IMR-90 (cell line): ENCODE results near the gene SSH2. TPM values are rescaled to one million over a fixed set of nuclear protein-coding genes. Genes with fewer than 3 reads are reported as not detected.

Experiments
- ATAC-seq: fragments of 200-7000 bp; cut with Tn5 transposase; 2 replicates; pipeline ENCODE4 v1.9.1; 2020; ENCODE audit warnings: low read depth, mild to moderate bottlenecking, moderate library complexity
- BruUV-seq: library from RNA; stranded (reverse); fragments of 400-500 nt; replicated peaks from 2 replicates; lab custom pipeline; 2021; lab: Mats Ljungman, UMichigan
- CTCF ChIA-PET: fragments of 300-600 bp; formaldehyde crosslinking; extraction: SDS; loops from one replicate; lab custom pipeline; 2021; ENCODE audit warnings: antibody characterized with exemption; lab: Yijun Ruan, JAX
- POLR2A ChIA-PET: fragments of 300-600 bp; sonication (Branson Sonifier 250); formaldehyde crosslinking; loops from one replicate; lab custom pipeline; 2022; ENCODE audit warnings: antibody characterized with exemption; ENCODE audit not compliant: unreplicated experiment; lab: Charles Lee
- DNase-seq: peaks from one replicate; pipeline ENCODE4 v3.0.0; 2013
- H2AFZ ChIP-seq: replicated peaks from 2 replicates; pipeline ENCODE3; 2013; ENCODE audit warnings: low read length, mild to moderate bottlenecking; ENCODE audit not compliant: poor library complexity
- H2AK5ac ChIP-seq: 2 replicates; pipeline ENCODE4 v1.6.1; 2013; ENCODE audit warnings: low read depth, low read length, inconsistent platforms
- H2AK9ac ChIP-seq: replicated peaks from 2 replicates; pipeline ENCODE3; 2013; ENCODE audit warnings: mild to moderate bottlenecking, low read depth, low read length, moderate library complexity; ENCODE audit not compliant: poor library complexity
- H2BK120ac ChIP-seq: 2 replicates; pipeline ENCODE4 v1.6.1; 2013; ENCODE audit warnings: low read depth, low read length, inconsistent platforms
- H2BK15ac ChIP-seq: 3 replicates; pipeline ENCODE4 v1.6.1; 2013; ENCODE audit warnings: low read depth, low read length, inconsistent platforms
- H2BK20ac ChIP-seq: 2 replicates; pipeline ENCODE4 v1.6.1; 2013; ENCODE audit warnings: low read depth, mild to moderate bottlenecking, inconsistent platforms, low read length, moderate library complexity
- H2BK5ac ChIP-seq: 2 replicates; pipeline ENCODE4 v1.6.1; 2013; ENCODE audit warnings: mild to moderate bottlenecking, low read depth, low read length, inconsistent platforms; ENCODE audit not compliant: poor library complexity, severe bottlenecking
- H3K14ac ChIP-seq: replicated peaks from 2 replicates; pipeline ENCODE4 v1.6.1; 2013; ENCODE audit warnings: low read depth, low read length, inconsistent platforms
- H3K18ac ChIP-seq: 2 replicates; pipeline ENCODE4 v1.6.1; 2013; ENCODE audit warnings: low read depth, low read length, control low read depth
- H3K23ac ChIP-seq: 2 replicates; pipeline ENCODE4 v1.6.1; 2013; ENCODE audit warnings: low read depth, low read length, inconsistent platforms
- H3K27ac ChIP-seq: 2 replicates; pipeline ENCODE4 v1.5.1; 2013; ENCODE audit warnings: mild to moderate bottlenecking, control low read depth, low read length; ENCODE audit not compliant: insufficient read depth
- H3K27me3 ChIP-seq: 2 replicates; pipeline ENCODE4 v1.6.1; 2013; ENCODE audit warnings: low read length; ENCODE audit not compliant: control insufficient read depth, insufficient read depth
- H3K36me3 ChIP-seq: 2 replicates; pipeline ENCODE4 v1.6.1; 2013; ENCODE audit warnings: low read length, mixed read lengths; ENCODE audit not compliant: control insufficient read depth, insufficient read depth
- H3K4ac ChIP-seq: 2 replicates; pipeline ENCODE4 v1.6.1; 2013; ENCODE audit warnings: low read depth, low read length, inconsistent platforms
- H3K4me1 ChIP-seq: 2 replicates; pipeline ENCODE4 v1.6.1; 2013; ENCODE audit warnings: low read length, mixed read lengths; ENCODE audit not compliant: control insufficient read depth, insufficient read depth
- H3K4me2 ChIP-seq: 2 replicates; pipeline ENCODE4 v1.6.1; 2013; ENCODE audit warnings: low read depth, mild to moderate bottlenecking, control low read depth, low read length, moderate library complexity
- H3K4me3 ChIP-seq: 2 replicates; pipeline ENCODE4 v1.5.1; 2013; ENCODE audit warnings: low read depth, mild to moderate bottlenecking, control low read depth, low read length, moderate library complexity; ENCODE audit not compliant: insufficient read depth
- H3K56ac ChIP-seq: 2 replicates; pipeline ENCODE4 v1.6.1; 2013; ENCODE audit warnings: low read length, inconsistent platforms; ENCODE audit not compliant: insufficient read depth; ENCODE audit errors: extremely low read depth
- H3K79me1 ChIP-seq, 2 experiments: 2 replicates each; pipeline ENCODE4 v1.6.1; 2013; ENCODE audit warnings: low read length in 2 of 2, inconsistent platforms in 1 of 2, low read depth in 1 of 2
- H3K9ac ChIP-seq: 2 replicates; pipeline ENCODE4 v1.6.1; 2013; ENCODE audit warnings: low read depth, low read length, control low read depth
- H3K9me1 ChIP-seq: 2 replicates; pipeline ENCODE4 v1.6.1; 2013; ENCODE audit warnings: low read length, inconsistent platforms; ENCODE audit not compliant: insufficient read depth
- H3K9me3 ChIP-seq: 2 replicates; pipeline ENCODE4 v1.6.1; 2013; ENCODE audit warnings: low read length; ENCODE audit not compliant: control insufficient read depth, insufficient read depth
- H4K20me1 ChIP-seq: 2 replicates; pipeline ENCODE4 v1.6.1; 2013; ENCODE audit warnings: low read length, inconsistent platforms; ENCODE audit not compliant: insufficient read depth
- H4K5ac ChIP-seq: 2 replicates; pipeline ENCODE4 v1.6.1; 2013; ENCODE audit warnings: mild to moderate bottlenecking, low read depth, low read length, control low read depth
- H4K8ac ChIP-seq, 2 experiments: 2 replicates each; pipeline ENCODE4 v1.6.1; 2013; ENCODE audit warnings: low read depth in 2 of 2, low read length in 2 of 2, control low read depth in 1 of 2, inconsistent platforms in 1 of 2
- H4K91ac ChIP-seq: 2 replicates; pipeline ENCODE4 v1.6.1; 2013; ENCODE audit warnings: low read depth, low read length, inconsistent platforms; ENCODE audit not compliant: insufficient read depth
- BHLHE40 ChIP-seq: fragments of 150-350 bp; IDR thresholded peaks from 2 replicates; pipeline ENCODE4 v1.6.1; 2016; ENCODE audit warnings: mild to moderate bottlenecking, low read depth, low read length
- CEBPB ChIP-seq: IDR thresholded peaks from 2 replicates; pipeline ENCODE4 v1.6.1; 2012; ENCODE audit warnings: low read depth, low read length, improper control_type of control experiment
- CHD1 ChIP-seq: IDR thresholded peaks from 2 replicates; pipeline ENCODE4 v1.6.1; 2012; ENCODE audit warnings: low read depth, low read length, improper control_type of control experiment
- FOS ChIP-seq: fragments of 150-350 bp; IDR thresholded peaks from 2 replicates; pipeline ENCODE4 v1.6.1; 2016; ENCODE audit warnings: low read depth, low read length
- MAFK ChIP-seq: IDR thresholded peaks from 2 replicates; pipeline ENCODE4 v1.6.1; 2012; ENCODE audit warnings: low read depth, low read length, improper control_type of control experiment
- MAZ ChIP-seq: IDR thresholded peaks from 2 replicates; pipeline ENCODE4 v1.6.1; 2012; ENCODE audit warnings: low read depth, mild to moderate bottlenecking, low read length, improper control_type of control experiment, moderate library complexity, borderline replicate concordance
- MXI1 ChIP-seq: IDR thresholded peaks from 2 replicates; pipeline ENCODE4 v1.6.1; 2012; ENCODE audit warnings: low read depth, mild to moderate bottlenecking, low read length, moderate library complexity, borderline replicate concordance
- POLR2A ChIP-seq: IDR thresholded peaks from 2 replicates; pipeline ENCODE4 v1.6.1; 2012; ENCODE audit warnings: mild to moderate bottlenecking, low read depth, low read length
- RAD21 ChIP-seq: IDR thresholded peaks from 2 replicates; pipeline ENCODE4 v1.6.1; 2012; ENCODE audit warnings: low read length, improper control_type of control experiment
- RCOR1 ChIP-seq: IDR thresholded peaks from 2 replicates; pipeline ENCODE4 v1.6.1; 2012; ENCODE audit warnings: mild to moderate bottlenecking, low read length, improper control_type of control experiment; ENCODE audit not compliant: insufficient replicate concordance
- RFX5 ChIP-seq: IDR thresholded peaks from 2 replicates; pipeline ENCODE4 v1.8.0; 2012; ENCODE audit warnings: low read depth, mild to moderate bottlenecking, low read length, moderate library complexity
- SMC3 ChIP-seq: fragments of 150-350 bp; IDR thresholded peaks from 2 replicates; pipeline ENCODE4 v1.6.1; 2016; ENCODE audit warnings: low read depth, mild to moderate bottlenecking, antibody characterized with exemption, low read length, moderate library complexity
- WGBS, 2 experiments: methylation state at CpG; one replicate each; pipeline versions ENCODE4 v1.1.5 to v1.1.7; 2013; ENCODE audit warnings: missing lambda C conversion rate in 2 of 2; ENCODE audit not compliant: insufficient read length in 1 of 2; ENCODE audit errors: extremely low coverage in 2 of 2; 5-methylcytosine and 5-hydroxymethylcytosine counted together
- dilution Hi-C: fragments of 300-500 bp; cut with HindIII; formaldehyde crosslinking; loops from one replicate; pipeline ENCODE4 v1.14.3; 2018; ENCODE audit warnings: low sequenced_read_pairs; ENCODE audit not compliant: unreplicated experiment
- in situ Hi-C: fragments of 300-500 bp; cut with MboI; formaldehyde crosslinking; loops from 3 replicates; pipeline ENCODE4 v1.14.3; 2019; ENCODE audit warnings: low sequenced_read_pairs, inconsistent platforms, mixed read lengths
- intact Hi-C: fragments of 100-400 bp; cut with micrococcal nuclease; formaldehyde crosslinking; loops from 2 replicates; pipeline ENCODE4 v1.10.0; 2022
- polyA plus RNA-seq, 3 experiments: library from polyadenylated mRNA; depleted of rRNA; stranded (reverse); fragments of >200 nt; gene quantifications; 2 replicates each; pipeline ENCODE4 v1.2.3, GENCODE V29; 2012; ENCODE audit warnings: low replicate concordance in 1 of 3
- total RNA-seq: library from RNA; depleted of rRNA; stranded (reverse); fragments of >200 nt; gene quantifications from 2 replicates; pipeline ENCODE4 v1.2.3, GENCODE V29; 2012
- TF ChIP-seq, protein P1 (sequence below): conservative IDR thresholded peaks from 2 replicates; pipeline ENCODE4 v1.5.1; 2012; ENCODE audit warnings: mild to moderate bottlenecking, low read depth, low read length, improper control_type of control experiment
- TF ChIP-seq, protein P2 (sequence below): fragments of 150-350 bp; IDR thresholded peaks from 2 replicates; pipeline ENCODE4 v1.6.1; 2017; ENCODE audit warnings: mild to moderate bottlenecking, antibody characterized with exemption, low read length, low read depth
- TF ChIP-seq, protein P3 (sequence below): fragments of 150-350 bp; IDR thresholded peaks from 2 replicates; pipeline ENCODE4 v1.6.1; 2016; ENCODE audit warnings: low read depth, mild to moderate bottlenecking, low read length, moderate library complexity, borderline replicate concordance

The SSH2 gene
- total and polyA plus RNA-seq, 2 of the 4 experiments (the other 2 are of a cell fraction) = 9.3 TPM

DNA sequence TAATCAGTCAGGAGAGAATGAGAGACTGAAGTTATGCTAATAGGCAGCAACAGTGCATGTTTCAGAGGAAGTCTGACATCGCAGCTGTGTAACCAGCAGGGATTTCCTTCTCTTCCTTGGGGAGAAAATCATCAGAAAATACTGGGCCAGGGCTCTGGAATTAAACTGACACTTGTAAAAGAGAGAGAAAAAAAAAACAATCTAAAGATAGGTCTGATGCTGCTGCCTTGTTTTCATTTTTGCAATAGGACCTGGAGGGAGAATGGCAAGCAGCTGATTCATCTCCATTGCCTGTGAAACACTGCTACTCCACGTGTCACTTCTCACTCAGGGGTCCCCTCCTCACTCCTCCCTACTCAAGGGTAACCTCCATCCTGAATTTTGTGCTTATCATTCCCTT is 289.6 kb downstream of the SSH2 start:
- WGBS, 2 experiments = no CpG with 5 or more reads among the region's 2 CpGs
- Histone ChIP-seq H2BK20ac (no peak overlapping the region), H4K91ac (no peak overlapping the region), H2BK5ac (peak overlapping the region; percentile 57), H3K4me1 (peaks cover 20% of the 10 kb centered on the region), H3K4me2 (peak overlapping the region; percentile 37; the same call in 1 of the 2 replicates), H4K5ac (no peak overlapping the region), H3K9ac (no peak overlapping the region), H2AK9ac (no peak overlapping the region), H4K20me1 (no peaks in the 10 kb centered on the region), H3K27ac (peak overlapping the region; percentile 48; the same call in 1 of the 2 replicates), H2BK15ac (no peak overlapping the region), H3K4ac (0 out of 2 replicates have a peak overlapping the region, but pooled peaks have one; percentile 32), H3K18ac (0 out of 2 replicates have a peak overlapping the region, but pooled peaks have one; percentile 4), H3K4me3 (no peak overlapping the region), H3K9me1 (peaks cover 5% of the 10 kb centered on the region), H3K9me3 (no peaks in the 10 kb centered on the region), H3K23ac (no peak overlapping the region), H3K79me1 (peaks cover 0 to 6% of the 10 kb centered on the region in 2 experiments; a peak in 1 of 4 replicates), H3K36me3 (peaks cover 6% of the 10 kb centered on the region; the same call in 1 of the 2 replicates), H2AFZ (no peak overlapping the region), H4K8ac (no peak overlapping the region; a peak in 1 of 4 replicates), H3K27me3 (no peaks in the 10 kb centered on the region), H2BK120ac (no peak overlapping the region), H3K56ac (no peak overlapping the region), H2AK5ac (no peak overlapping the region), H3K14ac (0 out of 2 replicates have a peak overlapping the region, but pooled peaks have one; percentile 6)
- ChIA-PET POLR2A (no interaction called here), CTCF (interaction anchor here (1.0 to 3.7 kb wide), 5 partner anchors 22 to 291 kb away, joined by 3 to 32 read pairs (median 10); no protein-coding TSS in a partner anchor)
- dilution Hi-C loops = no loop called here
- DNase-seq (peak; percentile 74), ATAC-seq (peak; percentile 18)
- intact Hi-C loops = no loop called here
- in situ Hi-C loops = loop anchor here (5.0 to 10.0 kb wide), 2 partner anchors 137 to 294 kb away; partner anchors contain the start of gene SSH2
- no TSS peak for BruUV-seq
- TF ChIP-seq MAZ = 0 out of 2 replicates have a peak, but pooled peaks have one; percentile 25
- TF ChIP-seq RAD21 = no peak
- TF ChIP-seq CEBPB = peak; percentile 42; the same call in 1 of the 2 replicates
- no peak for TF ChIP-seq RFX5
- TF ChIP-seq SMC3 = no peak
- TF ChIP-seq, protein P1, sequence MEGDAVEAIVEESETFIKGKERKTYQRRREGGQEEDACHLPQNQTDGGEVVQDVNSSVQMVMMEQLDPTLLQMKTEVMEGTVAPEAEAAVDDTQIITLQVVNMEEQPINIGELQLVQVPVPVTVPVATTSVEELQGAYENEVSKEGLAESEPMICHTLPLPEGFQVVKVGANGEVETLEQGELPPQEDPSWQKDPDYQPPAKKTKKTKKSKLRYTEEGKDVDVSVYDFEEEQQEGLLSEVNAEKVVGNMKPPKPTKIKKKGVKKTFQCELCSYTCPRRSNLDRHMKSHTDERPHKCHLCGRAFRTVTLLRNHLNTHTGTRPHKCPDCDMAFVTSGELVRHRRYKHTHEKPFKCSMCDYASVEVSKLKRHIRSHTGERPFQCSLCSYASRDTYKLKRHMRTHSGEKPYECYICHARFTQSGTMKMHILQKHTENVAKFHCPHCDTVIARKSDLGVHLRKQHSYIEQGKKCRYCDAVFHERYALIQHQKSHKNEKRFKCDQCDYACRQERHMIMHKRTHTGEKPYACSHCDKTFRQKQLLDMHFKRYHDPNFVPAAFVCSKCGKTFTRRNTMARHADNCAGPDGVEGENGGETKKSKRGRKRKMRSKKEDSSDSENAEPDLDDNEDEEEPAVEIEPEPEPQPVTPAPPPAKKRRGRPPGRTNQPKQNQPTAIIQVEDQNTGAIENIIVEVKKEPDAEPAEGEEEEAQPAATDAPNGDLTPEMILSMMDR = no peak
- TF ChIP-seq RCOR1 = no peak
- TF ChIP-seq FOS = no peak
- no peak for TF ChIP-seq CHD1
- no peak for TF ChIP-seq MAFK
- TF ChIP-seq MXI1 = peak; percentile 62; the same call in 1 of the 2 replicates
- TF ChIP-seq POLR2A = no peak
- peak; percentile 35; the same call in 1 of the 2 replicates for TF ChIP-seq BHLHE40
- TF ChIP-seq, protein P2, sequence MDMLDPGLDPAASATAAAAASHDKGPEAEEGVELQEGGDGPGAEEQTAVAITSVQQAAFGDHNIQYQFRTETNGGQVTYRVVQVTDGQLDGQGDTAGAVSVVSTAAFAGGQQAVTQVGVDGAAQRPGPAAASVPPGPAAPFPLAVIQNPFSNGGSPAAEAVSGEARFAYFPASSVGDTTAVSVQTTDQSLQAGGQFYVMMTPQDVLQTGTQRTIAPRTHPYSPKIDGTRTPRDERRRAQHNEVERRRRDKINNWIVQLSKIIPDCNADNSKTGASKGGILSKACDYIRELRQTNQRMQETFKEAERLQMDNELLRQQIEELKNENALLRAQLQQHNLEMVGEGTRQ = 0 out of 2 replicates have a peak, but pooled peaks have one; percentile 8
- TF ChIP-seq, protein P3, sequence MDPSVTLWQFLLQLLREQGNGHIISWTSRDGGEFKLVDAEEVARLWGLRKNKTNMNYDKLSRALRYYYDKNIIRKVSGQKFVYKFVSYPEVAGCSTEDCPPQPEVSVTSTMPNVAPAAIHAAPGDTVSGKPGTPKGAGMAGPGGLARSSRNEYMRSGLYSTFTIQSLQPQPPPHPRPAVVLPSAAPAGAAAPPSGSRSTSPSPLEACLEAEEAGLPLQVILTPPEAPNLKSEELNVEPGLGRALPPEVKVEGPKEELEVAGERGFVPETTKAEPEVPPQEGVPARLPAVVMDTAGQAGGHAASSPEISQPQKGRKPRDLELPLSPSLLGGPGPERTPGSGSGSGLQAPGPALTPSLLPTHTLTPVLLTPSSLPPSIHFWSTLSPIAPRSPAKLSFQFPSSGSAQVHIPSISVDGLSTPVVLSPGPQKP = no peak
